Panc1 (cell line): ENCODE results near the gene GFAP.

Experiments used
- POLR2AphosphoS5 ChIP-seq: IDR thresholded peaks from 2 replicates; pipeline ENCODE4 v1.6.1; 2012; ENCODE audit warnings: mild to moderate bottlenecking, low read depth, low read length, moderate library complexity
- TF ChIP-seq, protein P1 (sequence below): fragments of 450-650 bp; IDR thresholded peaks from 2 replicates; pipeline ENCODE4 v1.5.1; 2017; ENCODE audit warnings: mild to moderate bottlenecking

- TF ChIP-seq, protein P1, sequence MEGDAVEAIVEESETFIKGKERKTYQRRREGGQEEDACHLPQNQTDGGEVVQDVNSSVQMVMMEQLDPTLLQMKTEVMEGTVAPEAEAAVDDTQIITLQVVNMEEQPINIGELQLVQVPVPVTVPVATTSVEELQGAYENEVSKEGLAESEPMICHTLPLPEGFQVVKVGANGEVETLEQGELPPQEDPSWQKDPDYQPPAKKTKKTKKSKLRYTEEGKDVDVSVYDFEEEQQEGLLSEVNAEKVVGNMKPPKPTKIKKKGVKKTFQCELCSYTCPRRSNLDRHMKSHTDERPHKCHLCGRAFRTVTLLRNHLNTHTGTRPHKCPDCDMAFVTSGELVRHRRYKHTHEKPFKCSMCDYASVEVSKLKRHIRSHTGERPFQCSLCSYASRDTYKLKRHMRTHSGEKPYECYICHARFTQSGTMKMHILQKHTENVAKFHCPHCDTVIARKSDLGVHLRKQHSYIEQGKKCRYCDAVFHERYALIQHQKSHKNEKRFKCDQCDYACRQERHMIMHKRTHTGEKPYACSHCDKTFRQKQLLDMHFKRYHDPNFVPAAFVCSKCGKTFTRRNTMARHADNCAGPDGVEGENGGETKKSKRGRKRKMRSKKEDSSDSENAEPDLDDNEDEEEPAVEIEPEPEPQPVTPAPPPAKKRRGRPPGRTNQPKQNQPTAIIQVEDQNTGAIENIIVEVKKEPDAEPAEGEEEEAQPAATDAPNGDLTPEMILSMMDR: no peak
- TF ChIP-seq POLR2AphosphoS5: no peak
Observed at GRCh38 chr17:44915862-44916780, 821 bp upstream of the GFAP start.
